Measurements from ENCODE around the gene ATP6V0B.

ATP6V0B gene

GRCh38 chr1:43998000-43998378 is 23.2 kb downstream of the ATP6V0B start:
- DNase-seq (ENCODE audit: extremely low read depth, low read depth), result no peak
- TF ChIP-seq CTCF (IDR thresholded peaks at IDR 0.05; ENCODE audit: low read depth, low read length), result no peak

- no peak for TF ChIP-seq CTCF (IDR thresholded peaks at IDR 0.05; ENCODE audit: low read depth, low read length)
- no peak for DNase-seq (ENCODE audit: extremely low read depth, low read depth)
Measured at GRCh38 chr1:43999455-43999854, 24.7 kb downstream of the ATP6V0B start.

- TF ChIP-seq CTCF (IDR thresholded peaks at IDR 0.05; ENCODE audit: low read depth, low read length), result no peak
- no peak for DNase-seq (ENCODE audit: extremely low read depth, low read depth)
Measured at GRCh38 chr1:44000122-44000665, 25.4 kb downstream of the ATP6V0B start.

- no peak for TF ChIP-seq CTCF (IDR thresholded peaks at IDR 0.05; ENCODE audit: low read depth, low read length)
- no peak for DNase-seq (ENCODE audit: extremely low read depth, low read depth)
Measured at GRCh38 chr1:44002165-44002564, 27.4 kb downstream of the ATP6V0B start.

GRCh38 chr1:44002606-44003157 is 27.9 kb downstream of the ATP6V0B start:
- no peak for DNase-seq (ENCODE audit: extremely low read depth, low read depth)
- TF ChIP-seq CTCF (IDR thresholded peaks at IDR 0.05; ENCODE audit: low read depth, low read length), result peak; percentile 1; the same call in 1 of the 2 replicates

GRCh38 chr1:44008259-44008658 is 33.5 kb downstream of the ATP6V0B start:
- no peak for DNase-seq (ENCODE audit: extremely low read depth, low read depth)
- TF ChIP-seq CTCF (IDR thresholded peaks at IDR 0.05; ENCODE audit: low read depth, low read length), result no peak

GRCh38 chr1:44010935-44011471 is 36.2 kb downstream of the ATP6V0B start:
- DNase-seq (ENCODE audit: extremely low read depth, low read depth), result no peak

More at GRCh38 chr1:44010935-44011471, 36.2 kb downstream of the ATP6V0B start:
- TF ChIP-seq CTCF (IDR thresholded peaks at IDR 0.05; ENCODE audit: low read depth, low read length), result no peak

All from AG09319 (cell line).